DMS114 treated with DMSO at 0.1 percent for 48 hours (cell line): Measurements from ENCODE around the gene BABAM1.

Source experiments
- DNase-seq: peaks from one replicate; lab custom pipeline; 2025; ENCODE audit not compliant: unreplicated experiment; lab: John Stamatoyannopoulos, UW

Gene BABAM1

DNA sequence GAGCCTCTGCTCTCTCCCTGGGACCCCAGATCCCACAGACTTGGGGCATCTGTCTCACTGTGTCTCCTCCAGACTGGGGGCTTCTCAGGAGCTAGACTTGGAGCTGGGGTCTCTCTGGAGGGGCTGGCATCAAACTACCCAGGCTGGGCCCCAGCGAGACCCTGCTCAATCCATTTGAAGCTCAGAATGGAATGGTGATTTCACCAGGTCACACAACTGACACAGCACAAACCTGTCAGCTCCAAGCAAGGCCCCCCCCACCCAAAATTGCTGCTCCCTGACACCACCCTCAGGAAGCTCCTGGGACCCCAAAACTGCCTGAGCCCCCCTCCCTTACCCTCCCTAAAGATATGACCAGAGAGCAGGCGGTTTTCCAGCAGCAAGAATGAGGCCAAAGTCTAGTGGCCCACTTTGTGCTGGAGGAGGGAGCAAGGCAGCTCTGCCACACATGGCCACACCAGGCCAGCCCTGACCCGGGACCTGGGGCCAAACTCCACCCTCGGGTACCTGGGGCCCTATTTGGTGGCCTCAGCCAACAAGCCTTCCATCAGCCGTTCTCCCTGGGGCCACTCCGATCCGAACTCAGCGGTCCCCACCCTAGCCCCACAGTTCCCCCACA is 23.9 kb upstream of the BABAM1 start:
- no peak for DNase-seq

DNA sequence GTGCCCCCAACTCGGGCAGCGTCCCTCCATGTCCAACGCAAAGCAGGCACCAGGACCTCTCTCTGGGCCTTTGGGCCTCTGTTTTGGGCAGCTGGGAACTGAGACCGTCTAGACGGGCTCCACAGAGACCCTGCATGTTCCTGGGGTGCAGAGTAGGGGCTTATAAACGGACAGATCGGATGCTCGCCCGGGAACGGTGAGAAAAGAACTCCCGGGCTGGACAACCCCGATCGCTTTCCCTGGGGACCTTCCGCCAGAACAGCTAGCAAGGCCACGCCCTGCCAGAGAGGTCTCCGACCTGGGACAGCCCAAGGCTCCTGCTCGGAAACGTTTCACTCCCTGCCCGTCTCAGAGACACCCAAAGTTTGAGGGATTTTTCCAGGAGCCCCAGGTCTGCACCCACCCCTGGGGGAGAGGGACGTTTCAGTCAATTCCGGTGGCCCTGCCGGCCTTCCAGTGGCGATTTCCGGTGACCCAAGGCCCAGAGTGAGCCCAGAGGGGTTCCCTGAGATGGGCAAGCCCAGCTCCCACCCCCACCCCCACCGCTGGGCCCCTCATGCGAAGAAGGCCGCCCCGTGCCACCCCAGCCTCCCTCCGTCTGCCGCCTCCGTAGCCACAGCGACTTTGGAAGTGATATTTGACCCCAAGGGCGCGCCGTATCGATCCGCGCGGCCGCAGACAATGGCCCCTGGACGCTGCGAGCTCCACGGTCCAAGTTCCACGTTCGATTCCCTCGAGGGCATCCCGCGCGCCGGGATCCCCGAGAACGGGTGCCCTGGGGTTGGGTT is 23.2 kb upstream of the BABAM1 start:
- DNase-seq = no peak

DNA sequence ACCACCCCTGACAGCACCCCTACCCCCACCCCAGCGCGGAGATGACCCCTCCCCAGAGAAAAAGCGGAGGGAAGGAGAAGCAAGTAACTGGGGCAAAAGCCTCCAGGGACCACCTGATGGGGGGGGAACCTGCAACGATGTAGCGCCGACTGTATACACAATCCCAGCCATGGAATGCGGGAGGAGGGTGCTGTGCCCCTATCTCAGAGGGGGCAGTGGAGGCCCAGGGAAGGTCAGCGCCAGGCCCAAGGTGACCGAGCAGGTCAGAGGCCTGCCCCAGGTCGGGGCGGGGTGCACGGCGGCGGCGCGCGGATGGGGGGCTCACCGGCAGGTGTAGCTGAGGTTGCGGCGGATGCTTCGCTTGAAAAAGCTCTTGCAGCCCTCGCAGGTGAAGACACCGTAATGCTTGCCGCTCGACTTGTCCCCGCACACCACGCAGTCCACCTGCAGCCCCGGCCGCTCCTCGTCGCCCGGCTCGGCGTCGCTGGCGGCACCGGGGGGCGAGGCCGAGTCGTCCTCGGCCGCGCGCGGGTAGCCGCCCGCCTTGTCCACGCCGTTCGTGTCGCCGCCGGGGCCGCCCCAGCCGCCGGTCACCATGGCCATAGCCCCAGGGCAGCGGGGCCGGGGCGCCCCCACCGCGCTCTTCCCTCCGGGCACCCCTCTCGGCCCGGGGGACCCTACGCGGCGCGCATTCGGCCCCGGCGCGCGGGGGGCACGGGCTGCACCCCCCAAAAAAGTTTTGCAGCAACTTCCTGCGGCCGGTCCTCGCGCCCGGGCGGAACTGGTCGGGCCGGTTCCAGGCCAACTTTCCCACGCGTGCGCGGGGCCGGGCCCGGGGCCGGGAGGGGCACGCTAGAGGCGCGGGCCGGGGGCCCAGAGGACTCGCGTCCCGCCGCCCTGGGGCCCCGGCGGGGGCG is 22.4 kb upstream of the BABAM1 start:
- DNase-seq = no peak

DNA sequence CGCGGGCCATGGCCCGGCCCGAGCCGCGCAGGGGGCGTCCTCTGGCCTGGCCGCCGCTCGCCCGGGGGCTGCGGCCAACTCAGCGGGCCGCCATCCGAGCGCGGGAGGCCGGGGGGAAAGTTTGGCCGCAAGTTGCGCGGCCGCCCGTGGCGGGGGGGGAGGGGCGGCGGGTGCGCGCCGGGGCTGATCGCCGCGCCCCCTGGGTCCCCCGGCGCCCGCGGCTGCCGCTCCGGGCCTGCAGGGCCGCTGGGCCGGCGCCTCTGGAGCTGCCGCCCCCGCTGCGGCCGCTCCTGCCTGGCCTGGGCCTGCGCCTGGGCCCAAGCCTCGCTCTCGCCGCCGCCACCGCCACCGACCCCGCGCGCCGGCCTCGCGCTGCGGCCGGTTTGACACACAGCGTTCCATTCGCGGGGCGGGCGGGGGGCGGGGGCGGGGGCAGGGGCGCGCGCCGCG is 21.7 kb upstream of the BABAM1 start, which contains the start of gene NR2F6:
TSS of gene NR2F6 (minus strand) at position 385 of the 450 bp plus-strand sequence. CDS start 699 bp downstream, outside the sequence.
- DNase-seq = no peak

DNA sequence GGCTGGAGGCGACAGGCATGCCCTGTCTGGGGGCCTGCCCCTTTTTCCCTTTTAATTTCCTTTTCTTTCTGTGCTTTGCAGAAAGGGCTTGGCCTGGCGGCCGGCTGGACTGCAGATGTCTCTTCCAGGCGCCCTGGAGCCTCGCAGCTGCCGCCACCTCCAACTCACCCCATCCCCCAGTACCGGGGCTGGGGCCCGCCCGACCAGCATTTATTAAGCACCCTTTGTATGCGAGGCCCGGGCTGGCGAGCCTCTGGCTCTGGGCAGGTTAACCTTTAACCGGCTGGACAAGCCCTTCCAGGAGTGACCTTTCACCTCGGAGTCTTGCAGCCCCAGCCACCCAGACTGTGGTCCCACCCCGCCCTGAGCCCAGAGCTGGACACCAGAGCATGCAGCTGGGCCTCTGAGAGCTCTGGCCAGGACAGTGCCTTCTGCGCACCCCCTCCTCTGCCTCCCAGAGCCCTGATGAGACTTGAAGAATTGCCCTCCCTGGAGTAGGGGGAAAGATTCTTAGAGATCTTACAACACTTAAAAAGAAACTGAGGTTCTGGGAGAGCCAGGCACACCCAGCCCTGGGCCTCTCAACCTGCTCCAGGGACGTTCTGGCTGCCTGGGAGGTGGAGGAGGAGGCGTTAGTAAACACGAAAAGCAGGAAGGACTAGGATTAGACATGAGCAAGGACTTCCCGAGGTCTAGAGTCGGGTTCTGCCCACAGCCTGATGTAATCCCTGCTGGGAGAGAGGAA is 20.4 kb upstream of the BABAM1 start:
- DNase-seq = no peak

DNA sequence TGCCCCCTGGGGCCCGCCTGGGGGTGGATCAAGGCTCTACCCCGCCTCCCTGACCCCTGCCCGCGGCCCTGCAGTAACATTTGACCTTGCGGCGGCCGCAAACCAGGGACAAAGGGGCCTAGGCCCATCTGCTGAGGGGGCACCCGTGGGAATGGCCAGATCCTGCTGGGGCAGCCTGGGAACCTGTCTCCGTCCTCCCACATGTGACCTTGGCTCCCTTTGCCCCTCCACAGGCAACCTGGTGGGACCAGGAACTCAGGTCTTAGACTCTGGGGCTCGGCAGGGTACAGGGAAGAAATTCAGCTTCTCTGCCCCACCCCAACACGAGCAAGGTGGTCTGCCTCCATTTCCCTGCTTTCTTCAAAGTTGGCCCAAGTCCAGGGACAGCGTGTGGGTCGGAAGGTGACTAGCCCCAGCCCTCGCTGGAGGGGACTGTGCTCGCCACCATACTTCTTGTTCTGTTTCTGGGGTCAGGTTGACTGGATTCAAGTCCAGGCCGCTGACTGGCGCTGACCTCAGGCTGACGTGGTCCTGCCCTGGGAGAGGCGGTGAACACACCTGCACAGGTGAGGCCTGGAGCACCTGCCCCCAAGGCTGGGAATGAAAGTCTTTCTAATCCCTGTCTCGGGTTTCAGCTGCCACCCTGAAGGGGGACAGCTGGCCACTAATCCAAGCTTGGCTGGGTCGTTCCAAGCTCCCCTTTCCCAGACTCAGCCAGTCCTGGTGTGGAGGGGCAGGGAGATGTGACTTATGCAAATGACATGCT is 19.0 kb upstream of the BABAM1 start:
- DNase-seq = no peak

DNA sequence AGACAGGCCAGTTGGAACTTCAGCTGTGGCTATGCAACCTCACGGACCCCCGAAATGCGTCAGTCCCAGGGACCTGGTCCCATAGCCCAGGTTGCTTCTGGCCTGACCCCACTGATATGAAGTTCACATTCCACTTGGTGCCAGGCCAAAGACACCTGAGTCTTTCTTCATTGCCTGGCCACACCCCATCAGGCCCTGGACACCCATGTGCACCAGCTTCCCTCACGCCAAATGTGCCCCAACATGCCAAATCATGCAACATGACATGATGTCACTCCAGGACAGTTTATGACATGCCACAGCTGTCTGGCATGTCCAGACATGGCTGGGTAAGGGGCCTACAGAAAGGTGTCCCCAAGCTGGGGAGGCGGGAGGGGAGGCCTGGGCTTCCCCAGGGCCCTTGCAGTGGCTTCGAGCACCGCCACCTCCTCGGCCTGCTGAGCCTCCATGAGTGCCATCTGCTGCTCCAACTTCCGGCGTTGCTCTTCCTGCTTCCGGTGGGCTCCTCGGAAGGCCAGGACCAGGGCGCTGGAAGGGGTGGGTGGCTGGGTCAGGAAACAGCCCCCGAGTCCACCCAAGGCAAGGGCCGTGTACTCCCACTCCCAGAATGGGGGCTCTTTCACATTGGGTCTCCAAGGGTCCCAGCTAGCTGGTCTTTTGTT is 17.2 kb upstream of the BABAM1 start:
- no peak for DNase-seq

DNA sequence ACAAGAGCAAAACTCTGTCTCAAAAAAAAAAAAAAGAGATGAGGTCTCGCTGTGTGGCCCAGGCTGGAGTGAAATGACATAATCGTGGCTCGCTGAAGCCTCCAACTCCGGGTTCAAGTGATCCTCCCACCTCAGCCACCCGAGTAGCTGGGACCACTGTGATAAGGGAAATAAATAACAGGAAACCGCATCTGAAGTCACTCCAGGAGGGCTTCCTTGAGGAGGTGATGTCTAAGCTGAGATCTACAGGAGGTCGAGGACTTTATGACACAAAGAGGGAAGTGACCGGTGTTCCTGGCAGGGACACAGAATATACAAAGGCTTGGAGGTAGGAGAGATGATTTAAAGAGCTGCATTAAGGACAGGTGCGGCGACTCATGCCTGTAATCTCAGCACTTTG is 12.6 kb upstream of the BABAM1 start:
- DNase-seq = no peak

DNA sequence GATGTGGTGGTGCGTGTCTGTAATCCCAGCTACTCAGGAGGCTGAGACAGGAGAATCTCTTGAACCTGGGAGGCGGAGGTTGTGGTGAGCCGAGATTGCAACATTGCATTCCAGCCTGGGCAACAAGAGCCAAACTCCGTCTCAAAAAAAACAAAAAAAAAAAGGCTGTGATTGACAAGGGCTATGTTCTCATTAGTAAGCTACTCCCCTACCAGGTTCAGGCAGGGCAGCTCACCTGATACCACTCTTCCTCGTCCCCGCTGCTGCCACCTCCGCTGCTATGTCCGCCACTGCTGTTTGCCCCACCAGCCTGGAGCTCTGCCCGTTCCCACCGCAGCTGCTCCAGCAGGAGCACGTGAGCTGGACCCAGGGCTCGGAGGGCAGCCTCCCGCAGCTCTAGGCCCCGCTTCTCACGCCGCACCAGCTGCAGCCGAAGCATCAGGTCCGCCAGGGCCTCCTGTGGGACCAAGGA is 12.1 kb upstream of the BABAM1 start:
- no peak for DNase-seq

DNA sequence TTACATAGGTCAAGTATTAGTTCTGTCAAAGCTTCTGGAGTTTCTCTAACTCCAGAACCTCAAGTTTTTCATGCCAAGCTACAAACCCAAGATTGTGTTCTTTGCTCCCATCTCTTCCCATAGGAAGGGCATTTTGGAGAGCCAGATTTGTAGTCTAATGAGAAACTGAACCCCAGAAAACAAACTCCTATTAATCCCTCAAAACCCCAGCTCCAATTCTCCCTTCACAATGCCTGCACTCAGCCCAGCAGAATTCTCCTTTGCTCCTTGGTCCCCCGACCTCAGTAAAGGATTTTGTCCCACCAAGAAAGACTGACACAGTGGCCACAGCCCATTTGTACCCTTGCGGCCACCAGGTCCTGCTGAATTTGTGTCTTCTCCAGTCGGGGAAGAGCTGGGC is 11.1 kb upstream of the BABAM1 start:
- no peak for DNase-seq

DNA sequence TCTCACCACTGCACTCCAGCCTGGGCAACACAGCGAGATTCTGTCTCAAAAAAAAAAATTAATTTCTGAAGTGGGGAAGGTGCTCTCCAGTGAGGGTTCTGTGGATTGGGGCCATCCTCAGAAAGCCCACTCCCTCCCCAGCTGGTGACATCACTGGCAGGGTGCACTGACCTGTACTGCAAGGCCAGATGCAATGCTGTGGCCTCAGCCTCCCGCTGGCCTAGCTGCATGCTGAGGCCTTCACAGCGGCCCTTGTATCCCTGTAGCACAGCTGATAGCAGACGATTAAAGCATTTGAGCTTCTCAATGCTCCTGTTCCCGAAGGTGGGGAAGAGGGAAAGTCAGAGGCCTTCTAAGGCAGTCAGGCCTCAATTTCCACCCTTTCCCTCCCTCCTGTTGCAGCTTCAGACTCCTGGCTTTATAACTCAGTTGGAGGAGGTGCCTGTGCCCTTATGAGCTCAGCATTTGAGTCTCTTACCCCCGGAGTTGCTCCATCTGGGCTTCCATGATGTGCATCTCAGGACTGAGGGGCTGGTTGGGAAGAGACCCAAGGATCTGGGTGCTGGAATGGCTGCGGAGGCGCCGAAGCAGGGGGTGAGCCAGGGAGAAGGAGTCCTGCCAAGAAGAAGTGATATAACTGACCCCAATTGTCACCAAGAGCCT is 8.0 kb upstream of the BABAM1 start:
- DNase-seq = no peak

DNA sequence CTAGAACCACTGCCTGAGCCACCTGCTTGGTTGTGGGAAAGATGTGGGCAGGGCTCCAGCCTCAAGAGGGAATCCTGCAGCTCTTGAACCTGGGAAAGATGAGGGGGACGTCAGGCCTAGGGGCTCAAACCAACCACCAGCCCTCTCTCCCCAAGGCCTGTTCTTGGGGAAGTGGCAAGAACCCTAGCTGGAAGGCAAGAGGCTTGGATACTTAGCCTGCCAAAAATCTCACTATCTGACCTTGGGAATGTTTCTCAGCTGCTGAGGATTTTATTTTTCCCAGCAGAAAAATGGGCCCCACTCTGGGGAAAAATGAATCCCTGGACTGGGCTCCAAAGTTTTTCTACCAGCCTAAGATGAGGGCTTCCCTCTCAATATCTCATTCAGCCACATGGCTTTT is 7.3 kb upstream of the BABAM1 start:
- no peak for DNase-seq

DNA sequence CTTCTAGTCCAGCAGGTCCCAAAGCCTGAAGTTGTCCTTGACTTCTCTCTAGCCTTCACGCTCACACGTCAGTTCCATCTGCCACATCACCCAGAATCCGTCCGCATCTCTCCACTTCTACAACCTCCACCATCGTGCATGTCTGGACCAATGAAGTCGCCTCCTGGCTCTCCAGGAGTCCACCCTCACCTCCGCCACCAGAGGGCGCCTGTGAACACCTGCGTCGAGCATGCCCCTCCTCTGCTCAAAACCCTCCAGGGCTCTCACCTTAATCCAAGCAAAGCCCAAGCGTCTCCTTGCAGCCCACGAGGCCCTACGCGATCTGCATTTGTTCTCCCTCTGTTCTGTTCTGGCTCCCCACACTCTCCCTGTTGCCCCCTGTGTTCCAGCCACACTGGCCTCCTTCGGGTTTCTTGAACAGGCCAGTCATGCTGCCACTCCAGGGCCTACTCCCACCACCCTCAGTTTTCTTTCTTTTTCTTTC is 6.4 kb upstream of the BABAM1 start:
- DNase-seq = no peak

DNA sequence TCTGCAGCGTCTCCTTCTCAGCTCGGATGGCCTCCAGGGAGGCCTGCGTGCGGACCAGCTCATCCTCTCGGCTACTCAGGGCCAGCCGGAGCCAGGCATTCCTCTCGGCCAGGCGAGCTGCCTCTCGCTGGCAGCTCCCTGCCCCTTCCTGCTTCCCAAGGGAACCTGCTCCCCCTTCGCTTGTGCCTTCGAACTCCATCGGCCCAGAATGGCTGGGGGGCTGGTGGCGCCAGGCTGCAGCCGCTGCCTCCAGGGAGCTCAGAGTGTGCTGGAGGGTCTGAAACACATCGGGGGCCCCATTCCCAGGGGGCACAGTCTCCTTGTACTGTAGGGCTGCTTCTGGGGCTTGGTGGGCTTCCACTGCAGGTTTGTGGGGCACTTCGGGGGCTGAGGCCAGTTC is 4.7 kb upstream of the BABAM1 start:
- DNase-seq = no peak

DNA sequence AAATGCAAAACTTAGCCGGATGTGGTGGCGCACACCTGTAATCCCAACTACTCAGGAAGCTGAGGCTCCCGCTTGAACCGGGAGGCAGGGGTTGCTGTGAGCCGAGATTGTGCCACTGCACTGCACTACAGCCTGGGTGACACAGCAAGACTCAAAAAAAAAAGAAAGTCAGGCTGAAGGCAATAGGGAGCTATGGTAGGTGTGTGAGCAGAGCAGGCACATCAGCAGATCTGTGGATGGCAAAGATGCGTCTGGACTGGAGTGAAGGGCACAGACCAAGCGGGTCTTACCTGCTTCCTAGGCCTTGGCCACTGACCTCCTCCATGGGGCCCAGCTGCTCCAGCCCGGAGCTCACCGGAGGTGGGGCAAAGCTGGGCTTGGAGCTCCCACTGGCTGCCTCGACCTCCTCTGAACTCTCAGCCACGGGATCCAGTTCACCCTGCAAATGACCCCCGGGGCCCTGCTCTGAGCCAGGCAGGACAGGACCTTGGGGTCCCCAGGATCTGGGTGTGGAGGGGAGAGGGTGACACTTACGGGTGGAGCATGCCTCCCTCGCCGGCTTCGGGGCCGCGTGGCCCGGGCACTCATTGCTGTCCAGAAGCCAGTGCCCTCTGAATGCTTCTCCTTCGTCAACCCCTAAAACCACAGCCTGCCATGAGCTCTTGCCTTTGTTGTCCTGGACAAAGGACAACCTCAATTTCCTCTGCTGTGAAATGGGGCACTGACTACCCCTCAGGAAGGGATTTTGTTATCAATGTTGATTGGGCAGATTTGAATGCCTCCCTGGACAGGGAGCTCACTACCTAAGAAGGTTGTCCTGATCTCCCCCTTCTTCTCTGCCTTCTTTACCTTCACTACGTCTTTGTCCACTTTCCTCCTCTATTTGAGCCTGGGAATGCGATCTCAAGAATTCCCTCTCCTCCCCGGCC is 3.3 kb upstream of the BABAM1 start:
- no peak for DNase-seq

DNA sequence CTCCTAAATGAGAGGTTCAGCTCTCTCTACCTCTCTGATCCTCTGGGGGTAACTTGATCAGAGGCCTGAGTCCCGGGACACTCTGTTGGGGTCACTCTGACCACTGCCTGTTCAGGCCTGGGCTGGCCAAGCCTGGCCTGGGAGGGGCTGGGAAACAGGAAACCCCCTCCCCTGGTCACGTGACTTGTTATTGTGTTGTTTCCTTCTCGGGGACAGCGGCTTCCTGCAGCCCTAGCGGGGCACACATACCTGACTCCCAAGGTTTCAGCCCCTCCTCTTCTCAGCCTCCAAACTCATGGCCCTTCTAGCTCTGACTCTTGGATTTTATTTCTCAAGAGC is 2.6 kb upstream of the BABAM1 start, which contains the start of gene USHBP1:
TSS of gene USHBP1 (minus strand) at position 105 of the 339 bp plus-strand sequence. CDS start 446 bp downstream, outside the sequence.
- DNase-seq = no peak

DNA sequence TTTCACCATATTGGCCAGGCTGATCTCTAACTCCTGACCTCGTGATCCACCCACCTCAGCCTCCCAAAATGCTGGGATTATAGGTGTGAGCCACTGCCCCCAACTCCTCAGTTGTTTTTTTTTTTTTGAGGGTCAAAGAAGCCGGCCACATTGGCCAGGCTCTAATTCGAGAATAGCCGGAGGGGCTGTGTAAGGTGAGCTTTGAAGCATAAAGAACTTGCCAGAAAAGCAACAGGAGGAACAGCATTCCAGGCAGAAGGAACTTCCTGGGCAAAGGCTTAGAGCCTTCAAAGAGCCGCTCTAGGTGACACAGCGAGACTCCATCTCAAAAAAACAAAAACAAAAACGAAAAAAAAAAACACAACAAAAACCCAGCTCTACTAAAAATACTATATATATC is 1.2 kb upstream of the BABAM1 start:
- no peak for DNase-seq

DNA sequence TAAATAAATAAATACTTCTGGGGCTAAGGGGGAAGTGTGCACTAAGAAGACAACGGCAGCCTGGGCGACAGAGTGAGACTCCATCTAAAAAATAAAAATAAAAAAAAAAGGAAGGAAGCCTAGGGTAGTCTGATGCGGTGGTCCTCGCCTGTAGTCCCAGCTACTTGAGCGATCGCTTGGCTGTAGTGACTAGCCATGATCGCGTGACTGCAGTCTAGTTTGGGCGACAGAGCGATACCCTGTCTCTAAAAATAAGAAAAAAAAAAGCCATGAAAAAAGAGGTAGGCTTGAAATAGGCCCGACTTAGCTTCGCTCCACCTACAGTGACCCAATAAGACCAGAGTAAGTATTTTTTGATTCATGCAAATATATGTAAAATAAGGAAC is 661 bp upstream of the BABAM1 start:
- no peak for DNase-seq
